H9 (cell line): ENCODE data around the gene MAJIN. TPM values are rescaled to one million over a fixed set of nuclear protein-coding genes. Genes with fewer than 3 reads are reported as not detected.

Experiments used
- DNase-seq: peaks from one replicate; pipeline ENCODE4 v3.0.0-alpha.2; 2017
- H2AFZ ChIP-seq: one replicate; pipeline ENCODE4 v1.6.1; 2013; ENCODE audit warnings: mild to moderate bottlenecking, low read length, control low read depth, moderate library complexity
- H2AK5ac ChIP-seq: 2 replicates; pipeline ENCODE4 v1.6.1; 2013; ENCODE audit warnings: low read length, control low read depth, mixed read lengths; ENCODE audit not compliant: insufficient read length
- H2BK120ac ChIP-seq: one replicate; pipeline ENCODE4 v1.6.1; 2013; ENCODE audit warnings: low read depth, mild to moderate bottlenecking, low read length, control low read depth, inconsistent platforms; ENCODE audit not compliant: poor library complexity, severe bottlenecking
- H2BK12ac ChIP-seq: 2 replicates; pipeline ENCODE4 v1.6.1; 2013; ENCODE audit warnings: low read length, control low read depth, mixed read lengths, low read depth; ENCODE audit not compliant: insufficient read length
- H2BK15ac ChIP-seq: 2 replicates; pipeline ENCODE4 v1.6.1; 2013; ENCODE audit warnings: low read depth, low read length, control low read depth
- H2BK20ac ChIP-seq: one replicate; pipeline ENCODE4 v1.6.1; 2013; ENCODE audit warnings: low read depth, mild to moderate bottlenecking, low read length, control low read depth, inconsistent platforms; ENCODE audit not compliant: poor library complexity, severe bottlenecking
- H2BK5ac ChIP-seq: 2 replicates; pipeline ENCODE4 v1.6.1; 2013; ENCODE audit warnings: low read length, control low read depth, mixed read lengths; ENCODE audit not compliant: insufficient read length
- H3K14ac ChIP-seq: 2 replicates; pipeline ENCODE4 v1.6.1; 2013; ENCODE audit warnings: low read length, control low read depth; ENCODE audit not compliant: insufficient read depth
- H3K18ac ChIP-seq: 2 replicates; pipeline ENCODE4 v1.6.1; 2013; ENCODE audit warnings: low read depth, mild to moderate bottlenecking, mixed read lengths, low read length, control low read depth; ENCODE audit not compliant: insufficient read length
- H3K23ac ChIP-seq: 2 replicates; pipeline ENCODE4 v1.6.1; 2013; ENCODE audit warnings: low read length, control low read depth, mixed read lengths, low read depth; ENCODE audit not compliant: insufficient read length
- H3K23me2 ChIP-seq: 2 replicates; pipeline ENCODE4 v1.6.1; 2013; ENCODE audit warnings: low read depth, mild to moderate bottlenecking, mixed read lengths, low read length, control low read depth; ENCODE audit not compliant: insufficient read length, poor library complexity, severe bottlenecking
- H3K27ac ChIP-seq: 2 replicates; pipeline ENCODE4 v1.5.1; 2013; ENCODE audit warnings: low read length, control low read depth, mixed read lengths, low read depth; ENCODE audit not compliant: insufficient read length
- H3K27me3 ChIP-seq: 2 replicates; pipeline ENCODE4 v1.6.1; 2013; ENCODE audit warnings: low read length, control low read depth, inconsistent platforms; ENCODE audit not compliant: insufficient read depth
- H3K4ac ChIP-seq: 2 replicates; pipeline ENCODE4 v1.6.1; 2013; ENCODE audit warnings: low read depth, mild to moderate bottlenecking, control low read depth, inconsistent platforms, low read length, moderate library complexity
- H3K4me1 ChIP-seq: 2 replicates; pipeline ENCODE4 v1.6.1; 2013; ENCODE audit warnings: low read length, control low read depth, inconsistent platforms; ENCODE audit not compliant: insufficient read depth
- H3K4me2 ChIP-seq: 2 replicates; pipeline ENCODE4 v1.6.1; 2013; ENCODE audit warnings: low read length, control low read depth, mixed read lengths; ENCODE audit not compliant: insufficient read length, insufficient read depth
- H3K56ac ChIP-seq: 2 replicates; pipeline ENCODE4 v1.6.1; 2013; ENCODE audit warnings: low read depth, mild to moderate bottlenecking, mixed read lengths, low read length, control low read depth; ENCODE audit not compliant: insufficient read length
- H3K79me1 ChIP-seq: 2 replicates; pipeline ENCODE4 v1.6.1; 2013; ENCODE audit warnings: low read depth, mild to moderate bottlenecking, moderate library complexity, low read length, control low read depth, inconsistent platforms; ENCODE audit not compliant: insufficient read depth, poor library complexity, severe bottlenecking
- H3K79me2 ChIP-seq: 2 replicates; pipeline ENCODE4 v1.6.1; 2013; ENCODE audit warnings: low read length, control low read depth, inconsistent platforms; ENCODE audit not compliant: insufficient read depth
- H3K9ac ChIP-seq: 2 replicates; pipeline ENCODE4 v1.6.1; 2013; ENCODE audit warnings: low read length, control low read depth, mixed read lengths; ENCODE audit not compliant: insufficient read length; ENCODE audit errors: extremely low read depth
- H3K9me3 ChIP-seq: one replicate; pipeline ENCODE4 v1.6.1; 2013; ENCODE audit warnings: low read depth, low read length, inconsistent platforms; ENCODE audit not compliant: control insufficient read depth
- H3T11ph ChIP-seq: one replicate; pipeline ENCODE4 v1.6.1; 2013; ENCODE audit warnings: mild to moderate bottlenecking, low read length, control low read depth, inconsistent platforms
- H4K20me1 ChIP-seq: one replicate; pipeline ENCODE4 v1.6.1; 2013; ENCODE audit not compliant: control insufficient read depth, insufficient read length, insufficient read depth
- H4K5ac ChIP-seq: 2 replicates; pipeline ENCODE4 v1.6.1; 2013; ENCODE audit warnings: low read depth, mild to moderate bottlenecking, mixed read lengths, low read length, control low read depth; ENCODE audit not compliant: insufficient read length
- H4K8ac ChIP-seq: replicated peaks from 2 replicates; pipeline ENCODE4 v1.6.1; 2013; ENCODE audit warnings: low read length, control low read depth, mixed read lengths, low read depth; ENCODE audit not compliant: insufficient read length
- H4K91ac ChIP-seq: 2 replicates; pipeline ENCODE4 v1.6.1; 2013; ENCODE audit warnings: low read depth, mild to moderate bottlenecking, moderate library complexity, mixed read lengths, low read length, control low read depth; ENCODE audit not compliant: insufficient read length
- H3K27ac Mint-ChIP-seq, 3 experiments: 2 replicates in 2 of 3; 3 replicates in 1 of 3; pipeline ENCODE4 v1.8.0; 2020 to 2021; ENCODE audit warnings: mixed read lengths in 3 of 3, mild to moderate bottlenecking in 1 of 3, moderate library complexity in 1 of 3
- H3K27me3 Mint-ChIP-seq: 2 replicates; pipeline ENCODE4 v1.8.0; 2021; ENCODE audit warnings: low read depth, mild to moderate bottlenecking, moderate library complexity, mixed read lengths
- H3K36me3 Mint-ChIP-seq, 3 experiments: 2 replicates in 2 of 3; 3 replicates in 1 of 3; pipeline ENCODE4 v1.8.0; 2020 to 2021; ENCODE audit warnings: low read depth in 3 of 3, mixed read lengths in 3 of 3; ENCODE audit not compliant: insufficient read depth in 1 of 3
- H3K4me1 Mint-ChIP-seq, 2 experiments: 2 replicates each; pipeline ENCODE4 v1.8.0; 2020; ENCODE audit warnings: mixed read lengths in 2 of 2
- H3K4me3 Mint-ChIP-seq, 2 experiments: 2 replicates in 1 of 2; 3 replicates in 1 of 2; pipeline ENCODE4 v1.8.0; 2020 to 2021; ENCODE audit warnings: mild to moderate bottlenecking in 2 of 2, mixed read lengths in 2 of 2, moderate library complexity in 1 of 2
- H3K9me3 Mint-ChIP-seq, 2 experiments: 2 replicates in 1 of 2; 3 replicates in 1 of 2; pipeline ENCODE4 v1.8.0; 2020; ENCODE audit warnings: mild to moderate bottlenecking in 2 of 2, mixed read lengths in 2 of 2, moderate library complexity in 1 of 2
- WGBS: extraction: QIAGEN DNeasy Blood & Tissue Kit; methylation state at CpG from one replicate; pipeline ENCODE4 v1.1.7; 2013; ENCODE audit warnings: missing lambda C conversion rate, low lambda C conversion rate, mixed read lengths; ENCODE audit not compliant: insufficient read length; ENCODE audit errors: extremely low coverage; 5-methylcytosine and 5-hydroxymethylcytosine counted together
- total RNA-seq: library from RNA; stranded (reverse); gene quantifications from 2 replicates; pipeline ENCODE4 v1.2.1, GENCODE V29; 2021
- TF ChIP-seq, protein P1 (sequence below): fragments of 200-600 bp; sonication (generic); conservative IDR thresholded peaks from 3 replicates; pipeline ENCODE4 v1.8.0; 2021; ENCODE audit warnings: antibody characterized with exemption, mild to moderate bottlenecking

MAJIN gene
- total RNA-seq, 1 experiment from 2014 or later: not detected

DNA sequence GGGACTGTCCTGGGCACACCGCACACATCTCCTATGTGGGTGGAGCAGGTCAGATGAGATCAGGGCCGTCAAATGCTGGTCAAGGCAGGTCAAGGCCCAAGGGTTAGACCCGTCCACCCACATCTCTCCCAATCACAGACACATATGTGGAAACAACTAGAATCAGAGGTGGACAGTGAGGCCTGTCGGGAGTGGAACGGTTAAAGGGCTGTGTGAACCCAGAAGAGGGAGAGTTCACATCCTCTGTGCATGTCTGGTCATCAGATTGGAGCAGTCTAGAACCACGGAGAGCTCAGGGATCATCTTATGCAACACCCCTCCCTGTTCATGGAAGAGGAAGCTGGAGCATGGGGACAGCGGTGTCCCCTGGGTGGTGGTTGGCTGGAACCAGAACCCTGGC lies 47.9 kb upstream of the MAJIN start:
- no peak overlapping the region for H2BK20ac ChIP-seq
- H2AFZ ChIP-seq: no peak overlapping the region
- TF ChIP-seq, protein P1, sequence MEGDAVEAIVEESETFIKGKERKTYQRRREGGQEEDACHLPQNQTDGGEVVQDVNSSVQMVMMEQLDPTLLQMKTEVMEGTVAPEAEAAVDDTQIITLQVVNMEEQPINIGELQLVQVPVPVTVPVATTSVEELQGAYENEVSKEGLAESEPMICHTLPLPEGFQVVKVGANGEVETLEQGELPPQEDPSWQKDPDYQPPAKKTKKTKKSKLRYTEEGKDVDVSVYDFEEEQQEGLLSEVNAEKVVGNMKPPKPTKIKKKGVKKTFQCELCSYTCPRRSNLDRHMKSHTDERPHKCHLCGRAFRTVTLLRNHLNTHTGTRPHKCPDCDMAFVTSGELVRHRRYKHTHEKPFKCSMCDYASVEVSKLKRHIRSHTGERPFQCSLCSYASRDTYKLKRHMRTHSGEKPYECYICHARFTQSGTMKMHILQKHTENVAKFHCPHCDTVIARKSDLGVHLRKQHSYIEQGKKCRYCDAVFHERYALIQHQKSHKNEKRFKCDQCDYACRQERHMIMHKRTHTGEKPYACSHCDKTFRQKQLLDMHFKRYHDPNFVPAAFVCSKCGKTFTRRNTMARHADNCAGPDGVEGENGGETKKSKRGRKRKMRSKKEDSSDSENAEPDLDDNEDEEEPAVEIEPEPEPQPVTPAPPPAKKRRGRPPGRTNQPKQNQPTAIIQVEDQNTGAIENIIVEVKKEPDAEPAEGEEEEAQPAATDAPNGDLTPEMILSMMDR: no peak
- H3K27me3 ChIP-seq: no peaks in the 10 kb centered on the region
- peaks cover 2% of the 10 kb centered on the region for H3K79me1 ChIP-seq
- H2BK120ac ChIP-seq: no peak overlapping the region
- H3K27me3 Mint-ChIP-seq: no peaks in the 10 kb centered on the region
- H2AK5ac ChIP-seq: no peak overlapping the region
- H3K23me2 ChIP-seq: peaks cover under 1% of the 10 kb centered on the region
- no peak overlapping the region for H2BK5ac ChIP-seq
- no peak overlapping the region for H2BK12ac ChIP-seq
- H4K8ac ChIP-seq: no peak overlapping the region
- H3K23ac ChIP-seq: no peak overlapping the region
- H3K14ac ChIP-seq: no peak overlapping the region
- H3K9me3 Mint-ChIP-seq: no peaks in the 10 kb centered on the region
- H3T11ph ChIP-seq: no peak overlapping the region
- no peak for DNase-seq
- no peak overlapping the region for H3K27ac Mint-ChIP-seq
- no peak overlapping the region for H2BK15ac ChIP-seq
- no peaks in the 10 kb centered on the region for H3K9me3 ChIP-seq
- peaks cover 0 to 4% of the 10 kb centered on the region in 2 experiments; a peak in 2 of 4 replicates for H3K4me1 Mint-ChIP-seq
- no CpG with 5 or more reads among the region's 7 CpGs for WGBS
- peaks cover 21 to 64% (median 52%) of the 10 kb centered on the region in 3 experiments for H3K36me3 Mint-ChIP-seq
- H3K4me1 ChIP-seq: no peaks in the 10 kb centered on the region
- H3K27ac ChIP-seq: no peak overlapping the region
- H3K4ac ChIP-seq: no peak overlapping the region
- no peak overlapping the region for H3K9ac ChIP-seq
- no peak overlapping the region for H3K4me2 ChIP-seq
- H4K5ac ChIP-seq: no peak overlapping the region
- no peaks in the 10 kb centered on the region for H3K79me2 ChIP-seq
- H3K18ac ChIP-seq: no peak overlapping the region
- H4K20me1 ChIP-seq: no peaks in the 10 kb centered on the region
- H3K4me3 Mint-ChIP-seq: no peak overlapping the region
- no peak overlapping the region for H3K56ac ChIP-seq
- no peak overlapping the region for H4K91ac ChIP-seq
